Endothelial cell of umbilical vein (primary cell): ENCODE results near the gene HOXA4. TPM values are rescaled to one million over a fixed set of nuclear protein-coding genes. Genes with fewer than 3 reads are reported as not detected.
A peak's percentile ranks its signal among the peaks of the same experiment; 100 is the strongest.

ENCODE experiments used
- BruUV-seq: library from RNA; stranded (reverse); fragments of 400-500 nt; replicated peaks from 2 replicates; lab custom pipeline; 2021; lab: Mats Ljungman, UMichigan
- CTCF ChIA-PET: fragments of 300-600, 350-600 bp; sonication (Branson Sonifier 250); formaldehyde crosslinking; loops from one replicate; lab custom pipeline; 2021; ENCODE audit warnings: antibody characterized with exemption, inconsistent platforms; lab: Charles Lee
- POLR2A ChIA-PET: fragments of 300-600, 350-600 bp; sonication (Branson Sonifier 250); formaldehyde crosslinking; loops from one replicate; lab custom pipeline; 2021; ENCODE audit warnings: antibody characterized with exemption, inconsistent platforms; lab: Charles Lee
- DNase-seq: peaks from one replicate; pipeline ENCODE4 v3.0.0-alpha.2; 2011; ENCODE audit warnings: low read depth, low spot score
- FAIRE-seq: peaks from 2 replicates; lab custom pipeline; 2011; peaks lifted over from hg19 to GRCh38; lab: Jason Lieb, UNC
- H2AFZ ChIP-seq: 2 replicates; pipeline ENCODE4 v1.6.0; 2012; ENCODE audit warnings: low read depth, low read length, control low read depth, inconsistent platforms
- H3K27ac ChIP-seq: 2 replicates; pipeline ENCODE4 v1.5.1; 2011; ENCODE audit warnings: low read depth, mild to moderate bottlenecking, control low read depth, low read length, moderate library complexity; ENCODE audit not compliant: insufficient read depth
- H3K27me3 ChIP-seq, 2 experiments: 2 replicates each; pipeline versions ENCODE4 v1.6.0 to v1.6.1; 2011; ENCODE audit warnings: low read length in 2 of 2, mixed read lengths in 1 of 2; ENCODE audit not compliant: control insufficient read depth in 2 of 2, insufficient read depth in 2 of 2
- H3K36me3 ChIP-seq, 2 experiments: 2 replicates in 1 of 2; 3 replicates in 1 of 2; pipeline ENCODE4 v1.5.1; 2011; ENCODE audit warnings: low read length in 2 of 2, mild to moderate bottlenecking in 1 of 2, moderate library complexity in 1 of 2; ENCODE audit not compliant: control insufficient read depth in 2 of 2, insufficient read depth in 2 of 2; ENCODE audit errors: extremely low read depth in 1 of 2
- H3K4me1 ChIP-seq: 3 replicates; pipeline ENCODE4 v1.5.1; 2011; ENCODE audit warnings: mild to moderate bottlenecking, low read length; ENCODE audit not compliant: control insufficient read depth, insufficient read depth; ENCODE audit errors: extremely low read depth
- H3K4me2 ChIP-seq: 2 replicates; pipeline ENCODE4 v1.6.1; 2011; ENCODE audit warnings: low read length, control low read depth, mixed read lengths; ENCODE audit not compliant: insufficient read depth
- H3K4me3 ChIP-seq, 3 experiments: fragments of 200-600 bp in 1 of 3; sonication (generic), shearing (Covaris generic) in 1 of 3; replicated peaks in 1 of 3; 2 replicates each; pipeline ENCODE4 v1.5.1; 2011 to 2016; ENCODE audit warnings: control low read depth in 3 of 3, low read length in 3 of 3, mild to moderate bottlenecking in 2 of 3, inconsistent platforms in 1 of 3, low read depth in 1 of 3, moderate library complexity in 1 of 3; ENCODE audit not compliant: insufficient read depth in 1 of 3
- H3K79me2 ChIP-seq: 2 replicates; pipeline ENCODE4 v1.6.0; 2012; ENCODE audit warnings: low read length, inconsistent platforms; ENCODE audit not compliant: control insufficient read depth, insufficient read depth
- H3K9ac ChIP-seq: replicated peaks from 2 replicates; pipeline ENCODE3; 2011; ENCODE audit warnings: low read length, control low read depth; ENCODE audit not compliant: insufficient read depth; ENCODE audit errors: extremely low read depth
- H3K9me1 ChIP-seq: replicated peaks from 3 replicates; pipeline ENCODE4 v1.6.0; 2011; ENCODE audit warnings: mild to moderate bottlenecking, low read length; ENCODE audit not compliant: control insufficient read depth, insufficient read depth; ENCODE audit errors: extremely low read depth
- H3K9me3 ChIP-seq: replicated peaks from 2 replicates; pipeline ENCODE4 v1.5.1; 2012; ENCODE audit warnings: low read length, inconsistent platforms; ENCODE audit not compliant: control insufficient read depth, insufficient read depth
- H4K20me1 ChIP-seq: replicated peaks from 2 replicates; pipeline ENCODE3; 2011; ENCODE audit warnings: mild to moderate bottlenecking, low read length; ENCODE audit not compliant: control insufficient read depth, insufficient read depth; ENCODE audit errors: extremely low read depth
- CTCF ChIP-seq, 2 donors: IDR thresholded peaks; 1 replicate in 1 of 2; 2 replicates in 1 of 2; pipeline ENCODE4 v1.5.1; 2011; ENCODE audit warnings: low read length in 2 of 2, mild to moderate bottlenecking in 2 of 2, moderate library complexity in 2 of 2, control low read depth in 1 of 2, inconsistent platforms in 1 of 2, low read depth in 1 of 2; ENCODE audit not compliant: insufficient read depth in 1 of 2; ENCODE audit errors: extremely low read depth in 1 of 2
- EZH2 ChIP-seq: IDR thresholded peaks from 2 replicates; pipeline ENCODE4 v1.6.1; 2012; ENCODE audit warnings: borderline replicate concordance, low read depth, mild to moderate bottlenecking, moderate library complexity, low read length, inconsistent platforms; ENCODE audit not compliant: severe bottlenecking
- FOS ChIP-seq: IDR thresholded peaks from 2 replicates; pipeline ENCODE4 v1.6.1; 2011; ENCODE audit warnings: mild to moderate bottlenecking, low read length, moderate library complexity, borderline replicate concordance; ENCODE audit not compliant: insufficient read depth
- GATA2 ChIP-seq: IDR thresholded peaks from 2 replicates; pipeline ENCODE4 v1.7.0; 2011; ENCODE audit warnings: low read depth, mild to moderate bottlenecking, moderate library complexity, mixed read lengths, low read length; ENCODE audit not compliant: insufficient read length, insufficient read depth
- JUN ChIP-seq: IDR thresholded peaks from 2 replicates; pipeline ENCODE4 v1.6.1; 2011; ENCODE audit warnings: borderline replicate concordance, low read depth; ENCODE audit not compliant: insufficient read length, insufficient read depth
- MAX ChIP-seq: IDR thresholded peaks from 2 replicates; pipeline ENCODE4 v1.6.1; 2011; ENCODE audit not compliant: insufficient read depth, insufficient read length
- MYC ChIP-seq: IDR thresholded peaks from one replicate; pipeline ENCODE4 v1.6.1; 2011; ENCODE audit warnings: mild to moderate bottlenecking, low read depth, low read length
- POLR2A ChIP-seq: IDR thresholded peaks from 2 replicates; pipeline ENCODE4 v1.6.1; 2012; ENCODE audit warnings: low read depth, mild to moderate bottlenecking, control low read depth, low read length
- POLR2AphosphoS5 ChIP-seq: IDR thresholded peaks from 2 replicates; pipeline ENCODE4 v1.6.1; 2012; ENCODE audit warnings: low read depth, mild to moderate bottlenecking, control low read depth, low read length, moderate library complexity; ENCODE audit not compliant: insufficient read depth
- dilution Hi-C: fragments of 300-500 bp; cut with MboI; formaldehyde crosslinking; loops from one replicate; pipeline ENCODE4 v1.15.0; 2019; ENCODE audit warnings: low sequenced_read_pairs; ENCODE audit not compliant: extremely low pct_ligation_motif_present
- intact Hi-C: fragments of 100-400 bp; cut with micrococcal nuclease; formaldehyde crosslinking; loops from one replicate; pipeline ENCODE4 v1.10.0; 2022
- polyA plus RNA-seq, 4 experiments: library from polyadenylated mRNA; depleted of rRNA in 3 of 4; stranded (reverse) in 3 of 4; unstranded in 1 of 4; fragments of >200 nt; gene quantifications; 2 replicates each; pipeline versions ENCODE4 v1.2.1 to v1.2.3, GENCODE V29; 2011 to 2012; ENCODE audit warnings: missing spikeins in 1 of 4
- total RNA-seq: library from RNA; stranded (reverse); gene quantifications from 2 replicates; pipeline ENCODE4 v1.2.3, GENCODE V29; 2021

Gene HOXA4
- total and polyA plus RNA-seq, 2 donors (not counting 3 experiments of a cell fraction or from before 2014, with no cell fraction given) = 4.9 to 8.1 TPM

- FAIRE-seq = peak; percentile 55
- intact Hi-C loops (no loop called here), dilution Hi-C loops (no loop called here)
- Histone ChIP-seq H3K79me2 (peaks cover 96% of the 10 kb centered on the region), H2AFZ (no peak overlapping the region), H3K4me3 (peak overlapping the region in 2 of 3 experiments; percentile 34 to 94), H3K36me3 (no peaks in the 10 kb centered on the region), H3K9ac (peak overlapping the region; percentile 95), H3K4me2 (peak overlapping the region; percentile 98), H3K4me1 (peaks cover 67% of the 10 kb centered on the region), H4K20me1 (no peaks in the 10 kb centered on the region), H3K27ac (peak overlapping the region; percentile 96), H3K9me3 (no peaks in the 10 kb centered on the region), H3K9me1 (no peaks in the 10 kb centered on the region), H3K27me3 (no peaks in the 10 kb centered on the region)
- no TSS peak for BruUV-seq
- peak; percentile 71 for DNase-seq
- ChIA-PET POLR2A (interaction anchor here (1.0 to 2.5 kb wide), 5 partner anchors 9 to 976 kb away, joined by 3 to 8 read pairs (median 7); partner anchors contain the start of genes HNRNPA2B1, HOXA11, HOXA3 and HOXA9), CTCF (interaction anchor here (1.2 to 8.0 kb wide), 11 partner anchors 6 to 806 kb away, joined by 4 to 86 read pairs (median 7); partner anchors contain the start of genes HOXA11, HOXA3 and HOXA5)
- no peak for TF ChIP-seq MAX
- no peak for TF ChIP-seq POLR2A
- no peak for TF ChIP-seq FOS
- TF ChIP-seq EZH2 = no peak
- no peak for TF ChIP-seq POLR2AphosphoS5
- TF ChIP-seq GATA2 = no peak
- TF ChIP-seq MYC = no peak
- TF ChIP-seq JUN = no peak
- no peak for TF ChIP-seq CTCF (IDR thresholded peaks at IDR 0.05; ENCODE audit: extremely low read depth in 1 of 2, insufficient read depth in 1 of 2, low read depth in 1 of 2, low read length in 2 of 2)
Measured at GRCh38 chr7:27175626-27176523, 45.3 kb upstream of the HOXA4 start.
